HG02763 (cell line): ENCODE measurements around the gene RFTN2.
"Not testable (repeated sequence)": the region's sequence is repeated elsewhere in the genome, so short reads cannot be mapped to it uniquely, and the experiment has no call there.

Experiments
- ATAC-seq: cut with Tn5 transposase; IDR thresholded peaks from one replicate; pipeline ENCODE4 v1.9.1; 2021; ENCODE audit warnings: mild to moderate bottlenecking, moderate library complexity; ENCODE audit not compliant: unreplicated experiment

RFTN2 gene

DNA sequence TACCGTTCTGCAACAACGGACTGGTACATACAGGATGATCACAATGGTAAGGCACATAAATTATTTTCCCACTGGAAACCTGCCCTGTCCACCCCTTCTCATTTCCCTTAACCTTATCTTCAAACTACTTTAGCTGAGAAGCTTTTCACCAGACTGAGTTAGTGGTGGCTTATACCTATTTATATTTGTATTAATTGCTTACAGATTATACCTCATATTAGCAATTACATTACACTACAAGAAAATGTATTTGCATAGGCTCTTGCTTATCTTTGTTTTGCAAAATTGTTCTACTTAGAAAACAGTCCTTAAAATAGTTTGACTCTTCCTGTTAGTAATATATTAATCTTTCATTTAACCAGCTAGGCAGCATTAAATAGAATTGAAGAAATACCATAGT lies 124.1 kb downstream of the RFTN2 start:
- not testable (repeated sequence) for ATAC-seq

DNA sequence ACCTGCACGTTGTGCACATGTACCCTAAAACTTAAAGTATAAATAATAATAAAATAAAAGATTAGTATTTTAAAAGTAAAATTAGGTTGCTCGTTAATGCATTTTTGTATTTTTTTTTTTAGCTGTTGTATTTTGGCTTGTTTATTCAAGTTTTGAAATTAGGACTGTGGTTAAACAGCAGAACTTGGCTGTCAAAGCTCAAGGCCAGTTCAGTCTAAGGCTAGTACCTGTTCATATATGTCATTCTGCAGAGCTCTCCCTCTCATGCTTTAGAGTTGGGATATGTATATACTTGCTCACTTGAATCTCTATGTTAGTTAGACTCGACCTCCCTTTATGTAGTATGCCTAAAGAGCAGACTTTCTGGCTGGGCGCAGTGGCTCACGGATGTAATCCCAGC lies 126.8 kb downstream of the RFTN2 start:
- ATAC-seq, result no peak

DNA sequence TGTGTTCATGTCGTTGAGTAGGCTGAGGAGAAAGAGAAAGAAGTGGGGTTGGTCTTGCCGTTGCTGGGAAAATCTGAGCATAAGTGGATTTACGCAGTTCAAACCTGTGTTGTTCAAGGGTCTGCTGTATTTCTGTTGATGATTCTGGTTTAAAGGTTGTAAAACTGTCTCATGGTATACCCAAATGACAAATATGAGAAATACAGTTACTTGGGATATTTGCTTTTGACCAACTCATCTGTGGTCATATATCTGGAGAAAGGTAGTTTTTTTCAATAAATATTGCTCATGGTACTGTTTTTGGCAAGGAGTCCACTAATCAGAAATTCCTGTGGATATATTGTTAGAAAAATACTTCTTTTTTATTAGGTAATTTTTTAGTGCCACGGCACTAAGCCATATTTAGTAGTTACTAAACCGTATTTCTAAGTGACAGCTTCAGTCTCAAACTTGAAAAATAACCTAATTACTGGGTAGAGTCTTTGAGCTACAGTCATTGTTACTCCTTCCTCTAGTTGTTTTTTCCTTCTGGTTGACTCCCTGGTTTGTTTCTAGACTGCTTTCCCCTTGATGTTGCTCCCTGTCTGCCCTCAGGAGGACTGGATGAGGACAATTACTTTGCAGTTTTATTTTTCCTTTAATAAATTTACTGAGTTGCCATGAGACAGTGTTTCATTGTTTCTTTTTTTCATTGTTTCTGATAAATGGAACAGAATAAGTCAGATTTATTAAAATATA lies 128.1 kb downstream of the RFTN2 start:
- no peak for ATAC-seq

DNA sequence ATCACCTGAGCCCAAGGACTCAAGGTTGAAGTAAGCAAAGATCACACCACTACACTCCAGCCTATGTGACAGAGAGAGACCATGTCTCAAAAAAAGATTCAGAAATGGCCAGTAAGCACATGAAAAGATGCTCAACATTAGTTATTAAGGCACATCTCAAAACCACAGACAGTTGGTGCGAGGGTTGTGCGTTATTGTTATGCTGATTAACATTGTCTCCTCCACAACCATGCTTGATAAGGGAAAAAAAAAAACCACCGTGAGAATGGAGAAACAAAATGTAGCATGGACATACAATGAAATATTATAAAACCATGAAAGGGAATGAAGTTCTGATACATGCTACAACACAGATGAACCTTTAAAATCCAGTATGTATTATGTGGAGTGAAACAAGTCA lies 132.2 kb downstream of the RFTN2 start:
- ATAC-seq, result no peak

DNA sequence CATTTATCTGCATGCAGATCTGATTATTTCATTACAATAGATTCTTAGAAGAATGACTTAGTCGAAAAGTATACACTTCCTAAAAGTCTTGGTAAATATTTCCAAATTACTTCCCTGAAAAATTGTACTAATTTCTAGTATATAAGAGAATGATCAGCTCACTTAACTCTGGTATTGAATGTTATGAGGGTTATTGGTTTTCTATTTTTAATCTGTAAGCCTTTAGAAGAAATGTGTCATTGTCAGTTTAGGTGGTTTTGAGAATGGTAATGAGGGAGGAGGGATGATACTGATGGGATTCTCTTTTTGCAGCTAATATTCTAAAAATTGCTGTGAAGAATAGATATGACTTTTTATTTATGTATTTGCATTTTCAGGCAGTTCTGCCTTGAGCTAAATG lies 135.7 kb downstream of the RFTN2 start:
- ATAC-seq, result no peak

DNA sequence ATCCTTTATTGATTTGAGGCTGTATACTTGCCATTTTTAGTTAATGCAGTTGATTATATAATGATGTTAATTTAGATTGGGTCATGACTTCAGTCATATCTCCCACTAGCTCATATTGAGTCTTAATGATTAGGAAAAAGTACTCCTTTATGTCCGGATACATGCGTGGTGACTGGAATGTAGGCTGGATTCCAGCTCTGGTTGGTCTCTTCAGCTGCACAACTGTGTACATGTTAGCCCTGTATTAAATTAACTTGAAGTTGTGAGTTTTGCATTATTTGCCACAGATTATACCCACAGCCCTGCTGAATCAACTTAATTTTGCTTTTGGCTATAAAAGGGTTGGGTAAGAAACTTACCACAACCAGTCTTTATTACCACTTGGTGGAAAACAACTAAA lies 137.0 kb downstream of the RFTN2 start:
- ATAC-seq, result no peak
